B cell (primary cell): ENCODE data around the gene DRAXIN. TPM values are rescaled to one million over a fixed set of nuclear protein-coding genes. Genes with fewer than 3 reads are reported as not detected.

ENCODE experiments used
- ATAC-seq: fragments of 200-7000 bp; cut with Tn5 transposase; one replicate; pipeline ENCODE4 v1.10.0; 2021; ENCODE audit warnings: low read depth, mild to moderate bottlenecking, moderate number of reproducible peaks, moderate library complexity
- CTCF ChIA-PET: fragments of 350-600 bp; sonication (Branson Sonifier 250); formaldehyde crosslinking; loops from one replicate; lab custom pipeline; 2021; ENCODE audit warnings: antibody characterized with exemption, inconsistent platforms; lab: Charles Lee
- POLR2A ChIA-PET: fragments of 350-600 bp; sonication (Branson Sonifier 250); formaldehyde crosslinking; loops from one replicate; lab custom pipeline; 2021; ENCODE audit warnings: antibody characterized with exemption; lab: Charles Lee
- DNase-seq: peaks from one replicate; pipeline ENCODE4 v3.0.0; 2013
- H2AFZ ChIP-seq: 2 replicates; pipeline ENCODE4 v1.6.1; 2012; ENCODE audit warnings: mild to moderate bottlenecking, low read depth, low read length; ENCODE audit not compliant: insufficient read depth, poor library complexity, severe bottlenecking
- H3K27ac ChIP-seq, 2 donors: 1 replicate in 1 of 2; 2 replicates in 1 of 2; pipeline ENCODE4 v1.5.1; 2012 to 2013; ENCODE audit warnings: low read length in 2 of 2, mild to moderate bottlenecking in 2 of 2, moderate library complexity in 1 of 2
- H3K27me3 ChIP-seq, 4 experiments: fragments of 200-600 bp in 1 of 4; sonication (generic) in 1 of 4; replicated peaks in 1 of 4; 1 replicate in 2 of 4; 2 replicates in 2 of 4; pipeline versions ENCODE4 v1.6.1 to v1.7.0; 2013 to 2016; ENCODE audit warnings: low read length in 3 of 4, mild to moderate bottlenecking in 2 of 4, mixed read lengths in 1 of 4, moderate library complexity in 1 of 4; ENCODE audit not compliant: insufficient read depth in 4 of 4, control insufficient read depth in 3 of 4; ENCODE audit errors: control extremely low read depth in 1 of 4
- H3K36me3 ChIP-seq, 2 experiments: replicated peaks in 1 of 2; 1 replicate in 1 of 2; 2 replicates in 1 of 2; pipeline versions ENCODE4 v1.6.1 to v1.7.1; 2013; ENCODE audit warnings: low read length in 1 of 2; ENCODE audit not compliant: insufficient read depth in 2 of 2, control insufficient read depth in 1 of 2; ENCODE audit errors: control extremely low read depth in 1 of 2, extremely low read depth in 1 of 2
- H3K4me1 ChIP-seq, 2 donors: fragments of 200-600 bp in 1 of 2; sonication (generic) in 1 of 2; 1 replicate in 1 of 2; 2 replicates in 1 of 2; pipeline versions ENCODE4 v1.5.1 to v1.6.1; 2013 to 2017; ENCODE audit warnings: low read length in 2 of 2; ENCODE audit not compliant: control insufficient read depth in 2 of 2, insufficient read depth in 2 of 2
- H3K4me2 ChIP-seq: replicated peaks from 2 replicates; pipeline ENCODE3; 2012; ENCODE audit warnings: mild to moderate bottlenecking, low read depth, low read length; ENCODE audit not compliant: poor library complexity, severe bottlenecking
- H3K4me3 ChIP-seq, 5 experiments: fragments of 200-600 bp in 1 of 5; sonication (generic) in 1 of 5; 1 replicate in 3 of 5; 2 replicates in 2 of 5; pipeline versions ENCODE4 v1.5.1 to v1.7.0; 2011 to 2016; ENCODE audit warnings: low read length in 4 of 5, mild to moderate bottlenecking in 4 of 5, low read depth in 2 of 5, control low read depth in 1 of 5, moderate library complexity in 1 of 5; ENCODE audit not compliant: insufficient read depth in 1 of 5; ENCODE audit errors: control extremely low read depth in 1 of 5, extremely low read depth in 1 of 5
- H3K79me2 ChIP-seq: fragments of 200-600 bp; sonication (generic); one replicate; pipeline ENCODE4 v1.6.0; 2016; ENCODE audit warnings: low read length; ENCODE audit not compliant: control insufficient read depth, insufficient read depth
- H3K9ac ChIP-seq: fragments of 200-600 bp; sonication (generic); 2 replicates; pipeline ENCODE4 v1.6.1; 2017; ENCODE audit warnings: mild to moderate bottlenecking, low read length, moderate library complexity
- H3K9me3 ChIP-seq, 3 donors: one replicate each; pipeline versions ENCODE4 v1.6.1 to v1.7.1; 2013; ENCODE audit warnings: low read length in 2 of 3; ENCODE audit not compliant: control insufficient read depth in 2 of 3, insufficient read depth in 1 of 3; ENCODE audit errors: control extremely low read depth in 1 of 3
- H4K20me1 ChIP-seq: 2 replicates; pipeline ENCODE4 v1.6.0; 2012; ENCODE audit warnings: mild to moderate bottlenecking, low read length; ENCODE audit not compliant: insufficient read depth, control insufficient read depth, poor library complexity, severe bottlenecking
- H3K27ac Mint-ChIP-seq: one replicate; pipeline ENCODE4 v1.8.0; 2021; ENCODE audit warnings: mixed read lengths
- H3K27me3 Mint-ChIP-seq: one replicate; pipeline ENCODE4 v1.8.0; 2021; ENCODE audit warnings: mixed read lengths
- H3K4me1 Mint-ChIP-seq: one replicate; pipeline ENCODE4 v1.8.0; 2021; ENCODE audit warnings: mixed read lengths
- H3K4me3 Mint-ChIP-seq: one replicate; pipeline ENCODE4 v1.8.0; 2021; ENCODE audit warnings: mixed read lengths
- H3K9me3 Mint-ChIP-seq: one replicate; pipeline ENCODE4 v1.8.0; 2022; ENCODE audit warnings: mixed read lengths; ENCODE audit not compliant: insufficient read depth
- EZH2 ChIP-seq: IDR thresholded peaks from 2 replicates; pipeline ENCODE4 v1.6.1; 2012; ENCODE audit warnings: borderline replicate concordance, low read depth, mild to moderate bottlenecking, moderate library complexity, low read length; ENCODE audit not compliant: insufficient read depth, poor library complexity, severe bottlenecking
- WGBS: methylation state at CpG from one replicate; pipeline ENCODE4 v1.1.5; 2013; ENCODE audit warnings: missing lambda C conversion rate; ENCODE audit not compliant: insufficient coverage; 5-methylcytosine and 5-hydroxymethylcytosine counted together
- intact Hi-C: fragments of 100-400 bp; cut with micrococcal nuclease; formaldehyde crosslinking; loops from one replicate; pipeline ENCODE4 v1.10.0; 2022
- polyA plus RNA-seq: library from polyadenylated mRNA; depleted of rRNA; stranded (reverse); fragments of >200 nt; gene quantifications from 2 replicates; pipeline ENCODE4 v1.2.3, GENCODE V29; 2012
- total RNA-seq, 2 donors: library from RNA; stranded (reverse); fragments of 120-200 nt in 1 of 2; gene quantifications; 1 replicate in 1 of 2; 2 replicates in 1 of 2; pipeline versions ENCODE4 v1.2.3 to v1.2.4, GENCODE V29; 2013 to 2022
- TF ChIP-seq, protein P1 (sequence below): fragments of 200-600 bp; IDR thresholded peaks from one replicate; pipeline ENCODE4 v1.8.0; 2022; ENCODE audit warnings: antibody characterized with exemption, mild to moderate bottlenecking

The DRAXIN gene
- total and polyA plus RNA-seq, 2 donors (not counting 1 experiment from before 2014, with no cell fraction given) = 0.21 to 0.30 TPM

DNA sequence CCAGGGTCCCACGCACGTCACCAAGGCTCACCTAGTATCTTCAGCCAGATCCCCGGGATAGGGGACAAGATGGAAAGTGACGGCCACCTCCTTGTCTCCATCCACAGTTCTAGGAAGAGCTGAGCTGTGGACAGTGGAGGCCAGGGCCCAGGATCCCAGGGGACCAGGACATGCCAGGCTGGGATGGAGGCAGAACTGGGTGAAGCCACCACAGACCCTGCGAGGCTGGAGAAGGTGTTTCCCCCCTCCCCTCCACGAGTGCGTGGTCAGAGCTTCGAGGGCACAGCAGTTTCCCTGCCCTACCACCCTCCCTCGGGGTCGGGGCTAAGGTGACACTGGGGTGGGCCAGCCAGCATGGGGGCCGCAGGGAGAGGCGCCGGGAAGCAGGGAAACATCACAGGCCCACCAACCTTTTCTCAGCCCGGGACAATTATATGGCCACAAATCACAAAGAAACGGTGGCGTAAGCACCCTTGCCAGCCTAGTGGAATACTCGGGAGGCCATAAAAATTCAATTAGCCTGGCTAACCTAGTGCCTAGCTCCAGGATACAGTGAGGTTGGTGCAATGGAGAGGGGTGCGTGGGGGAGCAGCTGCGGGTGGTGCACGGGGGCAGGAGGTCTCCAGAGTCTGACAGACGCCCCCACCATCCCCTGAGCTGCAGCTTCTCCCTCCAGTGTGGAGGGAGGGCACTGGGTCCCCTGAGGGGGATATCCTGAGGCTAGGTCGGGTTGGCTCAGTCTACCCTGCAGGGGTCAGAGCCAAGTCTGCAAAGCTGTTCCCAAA lies 13.4 kb downstream of the DRAXIN start:
- TF ChIP-seq, protein P1, sequence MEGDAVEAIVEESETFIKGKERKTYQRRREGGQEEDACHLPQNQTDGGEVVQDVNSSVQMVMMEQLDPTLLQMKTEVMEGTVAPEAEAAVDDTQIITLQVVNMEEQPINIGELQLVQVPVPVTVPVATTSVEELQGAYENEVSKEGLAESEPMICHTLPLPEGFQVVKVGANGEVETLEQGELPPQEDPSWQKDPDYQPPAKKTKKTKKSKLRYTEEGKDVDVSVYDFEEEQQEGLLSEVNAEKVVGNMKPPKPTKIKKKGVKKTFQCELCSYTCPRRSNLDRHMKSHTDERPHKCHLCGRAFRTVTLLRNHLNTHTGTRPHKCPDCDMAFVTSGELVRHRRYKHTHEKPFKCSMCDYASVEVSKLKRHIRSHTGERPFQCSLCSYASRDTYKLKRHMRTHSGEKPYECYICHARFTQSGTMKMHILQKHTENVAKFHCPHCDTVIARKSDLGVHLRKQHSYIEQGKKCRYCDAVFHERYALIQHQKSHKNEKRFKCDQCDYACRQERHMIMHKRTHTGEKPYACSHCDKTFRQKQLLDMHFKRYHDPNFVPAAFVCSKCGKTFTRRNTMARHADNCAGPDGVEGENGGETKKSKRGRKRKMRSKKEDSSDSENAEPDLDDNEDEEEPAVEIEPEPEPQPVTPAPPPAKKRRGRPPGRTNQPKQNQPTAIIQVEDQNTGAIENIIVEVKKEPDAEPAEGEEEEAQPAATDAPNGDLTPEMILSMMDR = no peak
- no peak for TF ChIP-seq EZH2
- Histone ChIP-seq H3K36me3 (no peaks in the 10 kb centered on the region), H3K9ac (no peak overlapping the region), H3K4me3 (no peak overlapping the region), H3K9me3 (no peaks in the 10 kb centered on the region), H3K4me1 (no peaks in the 10 kb centered on the region), H2AFZ (no peak overlapping the region), H4K20me1 (no peaks in the 10 kb centered on the region), H3K4me2 (no peak overlapping the region), H3K79me2 (no peaks in the 10 kb centered on the region), H3K27me3 (peaks cover 0 to 16% (median 2%) of the 10 kb centered on the region in 4 experiments), H3K27ac (no peak overlapping the region)
- ATAC-seq = no peak
- H3K4me3 Mint-ChIP-seq = no peak overlapping the region
- H3K9me3 Mint-ChIP-seq = no peaks in the 10 kb centered on the region
- peaks cover 13% of the 10 kb centered on the region for H3K27me3 Mint-ChIP-seq
- no peaks in the 10 kb centered on the region for H3K4me1 Mint-ChIP-seq
- WGBS = 80% methylated on average over 20 of the region's 22 CpGs
- intact Hi-C loops = no loop called here
- ChIA-PET CTCF (interaction anchor here (1.3 kb wide), 1 partner anchor 59 kb away, joined by 3 read pairs; no protein-coding TSS in a partner anchor), POLR2A (no interaction called here)
- H3K27ac Mint-ChIP-seq = no peak overlapping the region
- DNase-seq = no peak

DNA sequence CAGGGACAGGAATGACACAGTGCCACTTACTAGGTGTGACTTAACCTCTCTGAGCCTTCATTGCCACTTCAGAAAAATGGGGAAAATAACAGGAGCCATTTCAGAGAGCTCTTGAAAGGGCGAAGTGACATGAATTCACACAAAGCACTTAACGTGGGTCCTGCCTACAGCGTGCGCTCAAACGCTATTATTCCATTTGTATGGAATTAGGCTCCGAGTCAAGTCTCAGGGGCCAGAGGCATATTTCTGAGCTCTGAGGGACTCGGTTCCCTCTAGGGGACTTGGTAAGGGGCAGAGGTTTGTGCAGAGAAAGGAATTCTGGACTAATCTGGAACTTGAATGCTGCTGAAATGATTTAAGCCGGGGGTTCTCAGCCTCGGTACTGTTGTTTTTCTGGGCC lies 14.1 kb downstream of the DRAXIN start:
- Histone ChIP-seq H4K20me1 (no peaks in the 10 kb centered on the region), H3K4me3 (no peak overlapping the region), H3K4me1 (no peaks in the 10 kb centered on the region), H3K9me3 (no peaks in the 10 kb centered on the region), H3K27ac (no peak overlapping the region), H3K4me2 (no peak overlapping the region), H3K27me3 (peaks cover 0 to 14% (median 2%) of the 10 kb centered on the region in 4 experiments), H3K79me2 (no peaks in the 10 kb centered on the region), H3K36me3 (no peaks in the 10 kb centered on the region), H3K9ac (no peak overlapping the region), H2AFZ (no peak overlapping the region)
- CTCF ChIA-PET = interaction anchor here (1.3 kb wide), 1 partner anchor 60 kb away, joined by 3 read pairs; no protein-coding TSS in a partner anchor
- DNase-seq (no peak), ATAC-seq (no peak)
- WGBS = 92% methylated on average over 9 of the region's 9 CpGs
- peaks cover 13% of the 10 kb centered on the region for H3K27me3 Mint-ChIP-seq
- POLR2A ChIA-PET = no interaction called here
- intact Hi-C loops = no loop called here
- H3K9me3 Mint-ChIP-seq = no peaks in the 10 kb centered on the region
- H3K27ac Mint-ChIP-seq = no peak overlapping the region
- no peak for TF ChIP-seq EZH2
- TF ChIP-seq, protein P1 = no peak
- H3K4me1 Mint-ChIP-seq = no peaks in the 10 kb centered on the region
- H3K4me3 Mint-ChIP-seq = no peak overlapping the region
